CD14-positive monocyte (primary cell): Measurements from ENCODE around the gene ARHGEF11. TPM values are rescaled to one million over a fixed set of nuclear protein-coding genes. Genes with fewer than 3 reads are reported as not detected.

ENCODE experiments used
- DNase-seq, 3 donors: peaks; one replicate each; pipeline ENCODE4 v3.0.0-alpha.2; 2011 to 2022
- H2AFZ ChIP-seq: 2 replicates; pipeline ENCODE4 v1.6.0; 2012; ENCODE audit warnings: mild to moderate bottlenecking, low read depth, low read length, inconsistent platforms; ENCODE audit not compliant: insufficient read depth, poor library complexity, severe bottlenecking
- H3K27ac ChIP-seq, 2 donors: 1 replicate in 1 of 2; 2 replicates in 1 of 2; pipeline ENCODE4 v1.5.1; 2012 to 2013; ENCODE audit warnings: low read length in 2 of 2, control low read depth in 1 of 2, inconsistent platforms in 1 of 2, low read depth in 1 of 2, mild to moderate bottlenecking in 1 of 2
- H3K27me3 ChIP-seq, 2 donors: one replicate each; pipeline versions ENCODE4 v1.6.0 to v1.6.1; 2011 to 2013; ENCODE audit warnings: low read length in 2 of 2; ENCODE audit not compliant: control insufficient read depth in 2 of 2, insufficient read depth in 2 of 2
- H3K36me3 ChIP-seq, 2 donors: replicated peaks in 1 of 2; 1 replicate in 1 of 2; 2 replicates in 1 of 2; pipeline versions ENCODE4 v1.5.1 to v1.6.1; 2012 to 2013; ENCODE audit warnings: low read length in 2 of 2, control low read depth in 1 of 2, inconsistent platforms in 1 of 2, mild to moderate bottlenecking in 1 of 2; ENCODE audit not compliant: insufficient read depth in 2 of 2, control insufficient read depth in 1 of 2
- H3K4me1 ChIP-seq, 2 donors: 1 replicate in 1 of 2; 2 replicates in 1 of 2; pipeline versions ENCODE4 v1.5.1 to v1.6.1; 2012 to 2013; ENCODE audit warnings: low read length in 2 of 2, control low read depth in 1 of 2, inconsistent platforms in 1 of 2, mild to moderate bottlenecking in 1 of 2, moderate library complexity in 1 of 2; ENCODE audit not compliant: insufficient read depth in 2 of 2, control insufficient read depth in 1 of 2
- H3K4me2 ChIP-seq: replicated peaks from 2 replicates; pipeline ENCODE3; 2012; ENCODE audit warnings: low read length, moderate library complexity, mild to moderate bottlenecking; ENCODE audit not compliant: poor library complexity, severe bottlenecking; ENCODE audit errors: extremely low read depth
- H3K4me3 ChIP-seq, 3 experiments: fragments of 200-600 bp in 1 of 3; sonication (generic) in 1 of 3; replicated peaks in 1 of 3; 1 replicate in 2 of 3; 2 replicates in 1 of 3; pipeline ENCODE4 v1.5.1; 2011 to 2013; ENCODE audit warnings: low read length in 3 of 3, mild to moderate bottlenecking in 3 of 3, control low read depth in 2 of 3, low read depth in 2 of 3, inconsistent platforms in 1 of 3, moderate library complexity in 1 of 3
- H3K79me2 ChIP-seq: 2 replicates; pipeline ENCODE4 v1.6.0; 2012; ENCODE audit warnings: mild to moderate bottlenecking, control low read depth, inconsistent platforms, low read length, moderate library complexity; ENCODE audit not compliant: insufficient read depth
- H3K9ac ChIP-seq: 2 replicates; pipeline ENCODE4 v1.6.0; 2017; ENCODE audit warnings: low read length, mild to moderate bottlenecking; ENCODE audit not compliant: insufficient read depth, poor library complexity, severe bottlenecking
- H3K9me3 ChIP-seq, 2 donors: replicated peaks in 1 of 2; 1 replicate in 1 of 2; 2 replicates in 1 of 2; pipeline versions ENCODE4 v1.5.1 to v1.6.1; 2012 to 2013; ENCODE audit warnings: low read length in 2 of 2, control low read depth in 1 of 2; ENCODE audit not compliant: control insufficient read depth in 1 of 2, insufficient read depth in 1 of 2
- H4K20me1 ChIP-seq: 2 replicates; pipeline ENCODE4 v1.6.0; 2012; ENCODE audit warnings: mild to moderate bottlenecking, low read length, control low read depth, moderate library complexity; ENCODE audit not compliant: insufficient read depth
- H3K27ac Mint-ChIP-seq, 7 donors: one replicate each; pipeline ENCODE4 v1.8.0; 2020; ENCODE audit warnings: mild to moderate bottlenecking in 7 of 7, mixed read lengths in 7 of 7, moderate library complexity in 6 of 7, inconsistent platforms in 2 of 7
- H3K27me3 Mint-ChIP-seq, 3 donors: one replicate each; pipeline ENCODE4 v1.8.0; 2021 to 2022; ENCODE audit warnings: low read depth in 3 of 3, mild to moderate bottlenecking in 3 of 3, mixed read lengths in 3 of 3, moderate library complexity in 3 of 3, inconsistent platforms in 1 of 3
- H3K36me3 Mint-ChIP-seq, 2 donors: one replicate each; pipeline ENCODE4 v1.8.0; 2020; ENCODE audit warnings: mixed read lengths in 2 of 2, inconsistent platforms in 1 of 2, mild to moderate bottlenecking in 1 of 2
- H3K4me1 Mint-ChIP-seq: one replicate; pipeline ENCODE4 v1.8.0; 2020; ENCODE audit warnings: mild to moderate bottlenecking, mixed read lengths
- H3K4me3 Mint-ChIP-seq, 2 donors: one replicate each; pipeline ENCODE4 v1.8.0; 2020; ENCODE audit warnings: mild to moderate bottlenecking in 2 of 2, mixed read lengths in 2 of 2, moderate library complexity in 1 of 2
- H3K9me3 Mint-ChIP-seq, 7 donors: one replicate each; pipeline ENCODE4 v1.8.0; 2020 to 2022; ENCODE audit warnings: mixed read lengths in 7 of 7, mild to moderate bottlenecking in 6 of 7, moderate library complexity in 6 of 7, inconsistent platforms in 2 of 7
- WGBS: methylation state at CpG from one replicate; pipeline ENCODE4 v1.1.5; 2013; ENCODE audit warnings: missing lambda C conversion rate; ENCODE audit not compliant: insufficient coverage; 5-methylcytosine and 5-hydroxymethylcytosine counted together
- intact Hi-C, 2 donors: fragments of 100-400 bp; cut with micrococcal nuclease; formaldehyde crosslinking; loops; one replicate each; pipeline versions ENCODE4 v1.15.0 to v1.15.1; 2023
- polyA plus RNA-seq, 3 donors: library from polyadenylated mRNA; depleted of rRNA in 1 of 3; unstranded in 2 of 3; stranded (reverse) in 1 of 3; fragments of 300-500 nt in 2 of 3; fragments of >200 nt in 1 of 3; fragmentation: Illumina TruSeq in 2 of 3; gene quantifications; 1 replicate in 2 of 3; 2 replicates in 1 of 3; pipeline ENCODE4 v1.2.3, GENCODE V29; 2012 to 2021
- TF ChIP-seq, protein P1 (sequence below): fragments of 200-600 bp; IDR thresholded peaks from one replicate; pipeline ENCODE4 v1.8.0; 2022; ENCODE audit warnings: antibody characterized with exemption, mild to moderate bottlenecking

Gene ARHGEF11
- polyA plus RNA-seq, 3 donors = 17.0 to 78.5 (median 17.7) TPM

DNA sequence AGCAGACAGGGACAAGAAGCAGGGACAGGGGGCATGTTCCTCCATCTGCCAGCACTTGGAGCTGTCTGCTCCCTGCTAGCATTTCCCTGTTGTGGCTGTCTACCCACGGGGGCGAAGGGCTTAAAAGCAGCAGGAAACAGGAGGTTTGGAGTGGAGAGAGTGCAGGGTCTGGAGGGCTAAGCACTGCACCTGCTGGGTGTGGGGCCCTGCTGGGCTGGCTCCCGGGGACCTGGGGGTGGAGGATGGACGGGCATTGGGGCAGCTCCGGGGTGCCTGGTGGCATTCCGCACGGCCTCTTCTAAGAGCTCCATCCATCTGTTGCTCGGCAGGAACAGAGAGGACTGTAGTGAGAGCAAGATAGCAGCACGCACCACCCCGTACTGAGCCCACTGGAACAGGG lies 103.9 kb downstream of the ARHGEF11 start:
- peaks cover 97 to 100% of the 10 kb centered on the region in 2 donors for H3K36me3 Mint-ChIP-seq
- no peaks in the 10 kb centered on the region for H3K4me1 Mint-ChIP-seq
- H3K27ac ChIP-seq = no peak overlapping the region
- no peaks in the 10 kb centered on the region for H3K9me3 ChIP-seq
- H3K36me3 ChIP-seq = peaks cover 99 to 100% of the 10 kb centered on the region in 2 donors
- peaks cover 0 to 1% (median 0%) of the 10 kb centered on the region in 7 donors for H3K9me3 Mint-ChIP-seq
- H3K4me1 ChIP-seq = no peaks in the 10 kb centered on the region
- H4K20me1 ChIP-seq = peaks cover 29% of the 10 kb centered on the region
- TF ChIP-seq, protein P1, sequence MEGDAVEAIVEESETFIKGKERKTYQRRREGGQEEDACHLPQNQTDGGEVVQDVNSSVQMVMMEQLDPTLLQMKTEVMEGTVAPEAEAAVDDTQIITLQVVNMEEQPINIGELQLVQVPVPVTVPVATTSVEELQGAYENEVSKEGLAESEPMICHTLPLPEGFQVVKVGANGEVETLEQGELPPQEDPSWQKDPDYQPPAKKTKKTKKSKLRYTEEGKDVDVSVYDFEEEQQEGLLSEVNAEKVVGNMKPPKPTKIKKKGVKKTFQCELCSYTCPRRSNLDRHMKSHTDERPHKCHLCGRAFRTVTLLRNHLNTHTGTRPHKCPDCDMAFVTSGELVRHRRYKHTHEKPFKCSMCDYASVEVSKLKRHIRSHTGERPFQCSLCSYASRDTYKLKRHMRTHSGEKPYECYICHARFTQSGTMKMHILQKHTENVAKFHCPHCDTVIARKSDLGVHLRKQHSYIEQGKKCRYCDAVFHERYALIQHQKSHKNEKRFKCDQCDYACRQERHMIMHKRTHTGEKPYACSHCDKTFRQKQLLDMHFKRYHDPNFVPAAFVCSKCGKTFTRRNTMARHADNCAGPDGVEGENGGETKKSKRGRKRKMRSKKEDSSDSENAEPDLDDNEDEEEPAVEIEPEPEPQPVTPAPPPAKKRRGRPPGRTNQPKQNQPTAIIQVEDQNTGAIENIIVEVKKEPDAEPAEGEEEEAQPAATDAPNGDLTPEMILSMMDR = no peak
- no peak overlapping the region for H3K4me3 Mint-ChIP-seq
- WGBS = 97% methylated on average over 10 of the region's 10 CpGs
- DNase-seq = no peak
- no peaks in the 10 kb centered on the region for H3K79me2 ChIP-seq
- no peak overlapping the region for H3K27ac Mint-ChIP-seq
- intact Hi-C loops = no loop called here
- no peak overlapping the region for H2AFZ ChIP-seq
- no peak overlapping the region for H3K9ac ChIP-seq
- H3K4me2 ChIP-seq = no peak overlapping the region
- H3K27me3 Mint-ChIP-seq = peaks cover 0 to 2% (median 0%) of the 10 kb centered on the region in 3 donors
- no peak overlapping the region for H3K4me3 ChIP-seq
- no peaks in the 10 kb centered on the region for H3K27me3 ChIP-seq

DNA sequence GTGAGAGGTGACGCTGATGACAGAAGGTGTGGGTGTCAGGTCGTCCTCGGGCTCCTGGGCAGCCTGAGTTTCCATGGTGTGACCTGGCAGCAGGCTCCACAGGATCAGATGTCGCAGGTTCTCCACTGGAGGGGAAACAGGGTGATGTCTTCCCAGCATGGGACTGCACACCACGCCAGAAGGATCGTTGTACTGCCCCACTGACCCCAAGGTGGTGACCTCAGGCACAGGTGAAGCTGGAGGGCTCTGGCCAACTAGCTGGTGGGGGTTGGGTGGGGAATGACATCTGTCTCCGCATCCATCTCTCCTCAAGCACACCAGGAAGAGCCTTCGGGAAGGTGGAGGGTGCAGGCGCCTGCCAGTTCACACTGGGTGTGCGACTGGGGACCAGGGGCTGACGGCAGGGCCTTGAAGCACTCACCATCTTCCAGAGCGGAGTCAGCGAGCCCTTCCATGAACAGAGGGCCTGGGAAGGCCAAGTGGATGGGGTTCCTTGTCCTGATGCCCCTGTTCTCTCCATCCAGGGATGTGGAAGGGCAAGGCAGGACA lies 105.7 kb downstream of the ARHGEF11 start:
- H3K9me3 ChIP-seq = no peaks in the 10 kb centered on the region
- H3K4me1 ChIP-seq = no peaks in the 10 kb centered on the region
- Mint-ChIP-seq H3K4me3 (no peak overlapping the region), H3K27me3 (peaks cover 0 to 2% (median 0%) of the 10 kb centered on the region in 3 donors), H3K36me3 (peaks cover 96 to 99% of the 10 kb centered on the region in 2 donors), H3K27ac (peak overlapping the region in 1 of 7 donors; percentile 37), H3K4me1 (no peaks in the 10 kb centered on the region), H3K9me3 (peaks cover 0 to 1% (median 0%) of the 10 kb centered on the region in 7 donors)
- H2AFZ ChIP-seq = no peak overlapping the region
- H3K27ac ChIP-seq = no peak overlapping the region
- peaks cover 98 to 99% of the 10 kb centered on the region in 2 donors for H3K36me3 ChIP-seq
- DNase-seq = no peak
- WGBS = 96% methylated on average over 7 of the region's 13 CpGs
- H3K79me2 ChIP-seq = no peaks in the 10 kb centered on the region
- no peak overlapping the region for H3K4me3 ChIP-seq
- peaks cover 23% of the 10 kb centered on the region for H4K20me1 ChIP-seq
- no peak overlapping the region for H3K4me2 ChIP-seq
- intact Hi-C loops = loop anchor here in 1 of 2 donors (10.0 kb wide), 1 partner anchor 135 kb away; no protein-coding TSS in a partner anchor
- H3K27me3 ChIP-seq = no peaks in the 10 kb centered on the region
- H3K9ac ChIP-seq = no peak overlapping the region
- TF ChIP-seq, protein P1 = no peak
